Endothelial cell of umbilical vein (primary cell): ENCODE data around the gene COL23A1. TPM values are rescaled to one million over a fixed set of nuclear protein-coding genes. Genes with fewer than 3 reads are reported as not detected.

Experiments used
- BruUV-seq: library from RNA; stranded (reverse); fragments of 400-500 nt; replicated peaks from 2 replicates; lab custom pipeline; 2021; lab: Mats Ljungman, UMichigan
- CTCF ChIA-PET: fragments of 300-600, 350-600 bp; sonication (Branson Sonifier 250); formaldehyde crosslinking; loops from one replicate; lab custom pipeline; 2021; ENCODE audit warnings: antibody characterized with exemption, inconsistent platforms; lab: Charles Lee
- POLR2A ChIA-PET: fragments of 300-600, 350-600 bp; sonication (Branson Sonifier 250); formaldehyde crosslinking; loops from one replicate; lab custom pipeline; 2021; ENCODE audit warnings: antibody characterized with exemption, inconsistent platforms; lab: Charles Lee
- DNase-seq: peaks from one replicate; pipeline ENCODE4 v3.0.0-alpha.2; 2011; ENCODE audit warnings: low read depth, low spot score
- FAIRE-seq: peaks from 2 replicates; lab custom pipeline; 2011; peaks lifted over from hg19 to GRCh38; lab: Jason Lieb, UNC
- H2AFZ ChIP-seq: 2 replicates; pipeline ENCODE4 v1.6.0; 2012; ENCODE audit warnings: low read depth, low read length, control low read depth, inconsistent platforms
- H3K27ac ChIP-seq: 2 replicates; pipeline ENCODE4 v1.5.1; 2011; ENCODE audit warnings: low read depth, mild to moderate bottlenecking, control low read depth, low read length, moderate library complexity; ENCODE audit not compliant: insufficient read depth
- H3K27me3 ChIP-seq, 2 experiments: 2 replicates each; pipeline versions ENCODE4 v1.6.0 to v1.6.1; 2011; ENCODE audit warnings: low read length in 2 of 2, mixed read lengths in 1 of 2; ENCODE audit not compliant: control insufficient read depth in 2 of 2, insufficient read depth in 2 of 2
- H3K36me3 ChIP-seq, 2 experiments: 2 replicates in 1 of 2; 3 replicates in 1 of 2; pipeline ENCODE4 v1.5.1; 2011; ENCODE audit warnings: low read length in 2 of 2, mild to moderate bottlenecking in 1 of 2, moderate library complexity in 1 of 2; ENCODE audit not compliant: control insufficient read depth in 2 of 2, insufficient read depth in 2 of 2; ENCODE audit errors: extremely low read depth in 1 of 2
- H3K4me1 ChIP-seq: 3 replicates; pipeline ENCODE4 v1.5.1; 2011; ENCODE audit warnings: mild to moderate bottlenecking, low read length; ENCODE audit not compliant: control insufficient read depth, insufficient read depth; ENCODE audit errors: extremely low read depth
- H3K4me2 ChIP-seq: 2 replicates; pipeline ENCODE4 v1.6.1; 2011; ENCODE audit warnings: low read length, control low read depth, mixed read lengths; ENCODE audit not compliant: insufficient read depth
- H3K4me3 ChIP-seq, 3 experiments: fragments of 200-600 bp in 1 of 3; sonication (generic), shearing (Covaris generic) in 1 of 3; replicated peaks in 1 of 3; 2 replicates each; pipeline ENCODE4 v1.5.1; 2011 to 2016; ENCODE audit warnings: control low read depth in 3 of 3, low read length in 3 of 3, mild to moderate bottlenecking in 2 of 3, inconsistent platforms in 1 of 3, low read depth in 1 of 3, moderate library complexity in 1 of 3; ENCODE audit not compliant: insufficient read depth in 1 of 3
- H3K79me2 ChIP-seq: 2 replicates; pipeline ENCODE4 v1.6.0; 2012; ENCODE audit warnings: low read length, inconsistent platforms; ENCODE audit not compliant: control insufficient read depth, insufficient read depth
- H3K9ac ChIP-seq: replicated peaks from 2 replicates; pipeline ENCODE3; 2011; ENCODE audit warnings: low read length, control low read depth; ENCODE audit not compliant: insufficient read depth; ENCODE audit errors: extremely low read depth
- H3K9me1 ChIP-seq: replicated peaks from 3 replicates; pipeline ENCODE4 v1.6.0; 2011; ENCODE audit warnings: mild to moderate bottlenecking, low read length; ENCODE audit not compliant: control insufficient read depth, insufficient read depth; ENCODE audit errors: extremely low read depth
- H3K9me3 ChIP-seq: replicated peaks from 2 replicates; pipeline ENCODE4 v1.5.1; 2012; ENCODE audit warnings: low read length, inconsistent platforms; ENCODE audit not compliant: control insufficient read depth, insufficient read depth
- H4K20me1 ChIP-seq: replicated peaks from 2 replicates; pipeline ENCODE3; 2011; ENCODE audit warnings: mild to moderate bottlenecking, low read length; ENCODE audit not compliant: control insufficient read depth, insufficient read depth; ENCODE audit errors: extremely low read depth
- CTCF ChIP-seq, 2 donors: IDR thresholded peaks; 1 replicate in 1 of 2; 2 replicates in 1 of 2; pipeline ENCODE4 v1.5.1; 2011; ENCODE audit warnings: low read length in 2 of 2, mild to moderate bottlenecking in 2 of 2, moderate library complexity in 2 of 2, control low read depth in 1 of 2, inconsistent platforms in 1 of 2, low read depth in 1 of 2; ENCODE audit not compliant: insufficient read depth in 1 of 2; ENCODE audit errors: extremely low read depth in 1 of 2
- FOS ChIP-seq: IDR thresholded peaks from 2 replicates; pipeline ENCODE4 v1.6.1; 2011; ENCODE audit warnings: mild to moderate bottlenecking, low read length, moderate library complexity, borderline replicate concordance; ENCODE audit not compliant: insufficient read depth
- MAX ChIP-seq: IDR thresholded peaks from 2 replicates; pipeline ENCODE4 v1.6.1; 2011; ENCODE audit not compliant: insufficient read depth, insufficient read length
- MYC ChIP-seq: IDR thresholded peaks from one replicate; pipeline ENCODE4 v1.6.1; 2011; ENCODE audit warnings: mild to moderate bottlenecking, low read depth, low read length
- POLR2A ChIP-seq: IDR thresholded peaks from 2 replicates; pipeline ENCODE4 v1.6.1; 2012; ENCODE audit warnings: low read depth, mild to moderate bottlenecking, control low read depth, low read length
- POLR2AphosphoS5 ChIP-seq: IDR thresholded peaks from 2 replicates; pipeline ENCODE4 v1.6.1; 2012; ENCODE audit warnings: low read depth, mild to moderate bottlenecking, control low read depth, low read length, moderate library complexity; ENCODE audit not compliant: insufficient read depth
- dilution Hi-C: fragments of 300-500 bp; cut with MboI; formaldehyde crosslinking; loops from one replicate; pipeline ENCODE4 v1.15.0; 2019; ENCODE audit warnings: low sequenced_read_pairs; ENCODE audit not compliant: extremely low pct_ligation_motif_present
- intact Hi-C: fragments of 100-400 bp; cut with micrococcal nuclease; formaldehyde crosslinking; loops from one replicate; pipeline ENCODE4 v1.10.0; 2022
- polyA plus RNA-seq, 4 experiments: library from polyadenylated mRNA; depleted of rRNA in 3 of 4; stranded (reverse) in 3 of 4; unstranded in 1 of 4; fragments of >200 nt; gene quantifications; 2 replicates each; pipeline versions ENCODE4 v1.2.1 to v1.2.3, GENCODE V29; 2011 to 2012; ENCODE audit warnings: missing spikeins in 1 of 4
- total RNA-seq: library from RNA; stranded (reverse); gene quantifications from 2 replicates; pipeline ENCODE4 v1.2.3, GENCODE V29; 2021

Gene COL23A1
- total and polyA plus RNA-seq, 2 donors (not counting 3 experiments of a cell fraction or from before 2014, with no cell fraction given), result not detected

- TF ChIP-seq MAX (no peak), POLR2AphosphoS5 (no peak), MYC (no peak), FOS (no peak), POLR2A (no peak), CTCF (IDR thresholded peaks at IDR 0.05; ENCODE audit: extremely low read depth in 1 of 2, insufficient read depth in 1 of 2, low read depth in 1 of 2, low read length in 2 of 2) (no peak)
- no peaks in the 10 kb centered on the region for H3K9me3 ChIP-seq
- no peaks in the 10 kb centered on the region for H3K36me3 ChIP-seq
- FAIRE-seq (no peak), DNase-seq (no peak)
- H3K4me1 ChIP-seq, result no peaks in the 10 kb centered on the region
- POLR2A ChIA-PET, result no interaction called here
- intact Hi-C loops (no loop called here), dilution Hi-C loops (no loop called here)
- no peaks in the 10 kb centered on the region for H3K9me1 ChIP-seq
- BruUV-seq, result no TSS peak
- H3K79me2 ChIP-seq, result no peaks in the 10 kb centered on the region
- H3K27me3 ChIP-seq, result no peaks in the 10 kb centered on the region
- no peaks in the 10 kb centered on the region for H4K20me1 ChIP-seq
- no peak overlapping the region for H3K27ac ChIP-seq
- H3K9ac ChIP-seq, result no peak overlapping the region
- H3K4me3 ChIP-seq, result no peak overlapping the region
- H2AFZ ChIP-seq, result no peak overlapping the region
- H3K4me2 ChIP-seq, result no peak overlapping the region
- CTCF ChIA-PET, result no interaction called here
These were observed 124.8 kb downstream of the COL23A1 start for GRCh38 chr5:178465228-178465860.
